Hematopoietic multipotent progenitor cell treated with erythropoietin and hydrocortisone succinate and interleukin-3 and kit ligand, for 8 days (in vitro differentiated cells): Measurements from ENCODE around the gene HRAS.

ENCODE experiments used
- DNase-seq: peaks from one replicate; pipeline ENCODE4 v3.0.0-alpha.2; 2015

Gene HRAS

GRCh38 chr11:491358-491757 lies 44.0 kb downstream of the HRAS start:
- no peak for DNase-seq

DNA sequence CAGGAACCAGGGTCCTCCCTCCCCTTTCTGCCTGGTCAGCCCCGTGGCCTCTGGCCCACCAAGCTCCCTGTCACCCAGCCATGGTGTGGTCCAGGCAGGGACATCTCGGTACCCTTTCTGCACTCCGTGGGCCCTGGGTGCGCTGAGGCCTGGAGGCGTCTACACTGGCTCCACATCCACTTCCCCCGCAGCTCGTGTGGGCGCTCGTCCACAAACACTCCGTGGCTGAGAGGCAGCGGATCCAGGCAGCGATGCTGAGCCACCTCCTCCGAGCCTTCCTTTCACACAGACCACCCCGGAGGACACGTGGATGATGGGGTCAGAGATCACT lies 44.5 kb downstream of the HRAS start:
- no peak for DNase-seq

DNA sequence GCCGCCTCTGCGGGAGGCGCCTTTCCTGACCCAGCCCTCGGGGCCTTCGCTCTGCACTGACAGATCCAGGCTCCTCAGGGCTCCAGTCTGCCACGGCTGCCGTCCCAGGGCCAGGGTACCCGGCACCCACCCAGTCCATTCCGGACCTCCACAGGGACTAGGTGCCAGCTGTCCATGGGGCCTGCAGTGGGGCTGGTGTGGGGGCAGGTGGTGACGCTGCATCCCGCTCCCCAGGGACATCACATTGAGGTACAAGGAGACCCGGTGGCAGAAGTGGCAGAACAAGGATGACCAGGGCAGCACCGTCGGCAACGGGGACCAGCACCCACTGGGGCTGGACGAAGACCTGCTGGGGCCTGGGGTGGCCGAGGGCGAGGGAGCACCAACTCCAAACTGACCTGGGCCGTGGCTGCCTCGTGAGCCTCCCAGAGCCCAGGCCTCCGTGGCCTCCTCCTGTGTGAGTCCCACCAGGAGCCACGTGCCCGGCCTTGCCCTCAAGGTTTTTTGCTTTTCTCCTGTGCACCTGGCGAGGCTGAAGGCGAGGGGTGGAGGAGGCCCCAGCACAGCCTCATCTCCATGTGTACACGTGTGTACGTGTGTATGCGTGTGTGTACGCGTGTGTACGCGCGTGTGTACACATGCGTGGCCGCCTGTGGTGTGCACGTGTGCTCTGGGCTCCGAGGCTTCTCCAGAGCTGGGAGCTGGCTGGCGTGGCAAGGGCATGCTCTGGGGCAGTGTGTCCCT lies 45.0 kb downstream of the HRAS start:
- DNase-seq = no peak

- no peak for DNase-seq
Observed at GRCh38 chr11:489610-490185, 45.7 kb downstream of the HRAS start.

DNA sequence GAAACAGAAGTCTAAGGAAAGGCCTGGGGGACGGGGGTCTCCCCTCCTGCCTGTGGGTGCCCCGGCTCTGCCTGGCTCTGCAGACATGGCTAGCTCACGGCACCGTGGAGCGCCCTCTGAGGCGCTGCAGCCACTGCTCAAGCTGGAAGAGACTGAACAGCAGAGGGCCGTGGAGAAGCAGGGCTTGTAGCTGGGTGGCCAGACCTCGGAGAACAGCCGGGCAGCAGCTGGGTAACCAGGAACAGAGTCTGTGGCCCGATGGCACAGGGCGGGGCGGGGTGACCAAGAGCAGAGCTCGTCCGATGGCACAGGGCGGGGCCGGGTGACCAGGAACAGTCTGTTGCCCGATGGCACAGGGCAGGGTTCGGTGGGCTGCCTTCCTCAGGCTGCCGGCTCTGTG lies 46.4 kb downstream of the HRAS start:
- no peak for DNase-seq

- no peak for DNase-seq
Observed at GRCh38 chr11:488579-488978, 46.8 kb downstream of the HRAS start.

DNA sequence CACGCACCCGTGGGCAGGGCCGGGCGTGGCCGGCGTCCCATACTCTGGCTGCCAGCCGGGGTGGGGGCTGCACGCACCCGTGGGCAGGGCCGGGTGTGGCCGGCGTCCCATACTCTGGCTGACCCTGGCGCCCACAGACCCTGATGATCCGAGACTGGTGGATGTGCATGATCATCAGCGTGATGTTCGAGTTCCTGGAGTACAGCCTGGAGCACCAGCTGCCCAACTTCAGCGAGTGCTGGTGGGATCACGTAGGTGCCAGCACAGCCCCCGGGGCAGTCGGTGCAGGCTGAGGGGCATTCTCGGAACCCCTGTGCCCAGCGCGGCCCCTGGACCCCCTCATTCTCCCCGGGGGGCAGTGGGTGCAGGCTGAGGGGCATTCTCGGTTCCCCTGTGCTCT lies 47.3 kb downstream of the HRAS start:
- no peak for DNase-seq

- DNase-seq = no peak
Observed at GRCh38 chr11:487571-488021, 47.8 kb downstream of the HRAS start.

DNA sequence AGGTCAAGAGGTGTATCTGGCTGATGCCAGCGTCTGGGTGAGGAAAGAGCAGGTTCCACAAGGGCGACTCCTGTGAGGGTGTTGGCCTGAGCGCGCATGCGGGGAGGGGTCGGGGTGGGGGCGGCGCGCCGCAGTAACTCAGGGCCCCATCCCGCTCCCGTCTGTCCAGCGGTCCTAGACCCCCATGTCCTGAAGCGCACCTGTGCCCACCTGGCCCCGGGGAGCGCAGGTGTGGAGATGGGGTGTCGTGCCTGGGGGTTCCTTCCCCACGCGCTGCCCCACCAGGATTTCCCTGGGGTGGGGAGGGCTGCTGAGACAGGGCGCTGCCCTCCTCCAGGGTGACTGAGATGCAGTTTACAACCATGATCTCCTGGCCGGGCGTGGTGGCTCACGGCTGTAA lies 49.2 kb downstream of the HRAS start:
- no peak for DNase-seq

GRCh38 chr11:484616-485015 lies 50.8 kb downstream of the HRAS start:
- no peak for DNase-seq
